K562 (cell line): ENCODE data around the gene CBFA2T2. TPM values are rescaled to one million over a fixed set of nuclear protein-coding genes. Genes with fewer than 3 reads are reported as not detected.
A peak's percentile ranks its signal among the peaks of the same experiment; 100 is the strongest.

Source experiments
- BACH1 ChIP-seq: fragments of 200-800 bp; sonication (Bioruptor generic); IDR thresholded peaks from 2 replicates; pipeline ENCODE4 v1.6.1; 2016; ENCODE audit warnings: missing genetic modification characterization, missing compliant biosample characterization
- CXXC5 ChIP-seq: fragments of 250-450 bp; sonication (Bioruptor Pico); IDR thresholded peaks from 2 replicates; pipeline ENCODE4 v1.8.0; 2022; ENCODE audit warnings: inconsistent platforms, mild to moderate bottlenecking, moderate library complexity
- ETV1 ChIP-seq: fragments of 450-650 bp; conservative IDR thresholded peaks from 2 replicates; pipeline ENCODE4 v1.6.1; 2016; ENCODE audit warnings: missing genetic modification characterization, control low read depth, low read depth, missing compliant biosample characterization
- GTF2A2 ChIP-seq: IDR thresholded peaks from 2 replicates; pipeline ENCODE4 v1.6.1; 2016; ENCODE audit warnings: mild to moderate bottlenecking, missing genetic modification characterization, missing compliant biosample characterization
- KLF16 ChIP-seq: IDR thresholded peaks from 2 replicates; pipeline ENCODE4 v1.6.1; 2016; ENCODE audit warnings: antibody characterized with exemption
- KLF6 ChIP-seq: fragments of 250-450 bp; sonication (Bioruptor Pico); IDR thresholded peaks from 2 replicates; pipeline ENCODE4 v1.4.0; 2020; ENCODE audit warnings: mild to moderate bottlenecking, moderate library complexity, borderline replicate concordance
- NR2C1 ChIP-seq, 2 experiments: fragments of 450-650 bp; IDR thresholded peaks; 2 replicates each; pipeline ENCODE4 v1.6.1; 2017; ENCODE audit warnings: mild to moderate bottlenecking in 2 of 2, antibody characterized with exemption in 1 of 2, inconsistent platforms in 1 of 2, missing compliant biosample characterization in 1 of 2, missing genetic modification characterization in 1 of 2
- NR4A1 ChIP-seq, 2 experiments: fragments of 250-450 bp in 1 of 2; fragments of 450-650 bp in 1 of 2; sonication (Bioruptor Pico) in 1 of 2; IDR thresholded peaks; 2 replicates each; pipeline versions ENCODE4 v1.4.0 to v1.6.1; 2016 to 2020; ENCODE audit warnings: mild to moderate bottlenecking in 2 of 2, missing compliant biosample characterization in 1 of 2, missing genetic modification characterization in 1 of 2, moderate library complexity in 1 of 2
- PYGO2 ChIP-seq: fragments of 450-650 bp; IDR thresholded peaks from 2 replicates; pipeline ENCODE4 v1.6.1; 2016; ENCODE audit warnings: mild to moderate bottlenecking, missing genetic modification characterization, moderate library complexity, missing compliant biosample characterization
- RFX5 ChIP-seq: IDR thresholded peaks from 2 replicates; pipeline ENCODE4 v1.6.1; 2011; ENCODE audit warnings: low read depth, mild to moderate bottlenecking, improper control_type of control experiment, low read length
- TAF7 ChIP-seq: fragments of 450-650 bp; IDR thresholded peaks from 2 replicates; pipeline ENCODE4 v1.6.1; 2016; ENCODE audit warnings: missing genetic modification characterization, missing compliant biosample characterization
- TCF7L2 ChIP-seq: fragments of 150-350 bp; IDR thresholded peaks from 2 replicates; pipeline ENCODE4 v1.6.1; 2016; ENCODE audit warnings: low read depth, mild to moderate bottlenecking, low read length, moderate library complexity
- XRCC4 ChIP-seq: IDR thresholded peaks from one replicate; pipeline ENCODE4 v1.6.1; 2011; ENCODE audit not compliant: insufficient read depth, insufficient read length; ENCODE audit errors: extremely low read depth
- ZBTB7A ChIP-seq: IDR thresholded peaks from 2 replicates; pipeline ENCODE4 v1.6.1; 2011; ENCODE audit warnings: low read depth, mild to moderate bottlenecking, low read length, moderate library complexity, borderline replicate concordance; ENCODE audit not compliant: control insufficient read depth
- ZNF175 ChIP-seq: fragments of 200-800 bp; sonication (Bioruptor generic); IDR thresholded peaks from 2 replicates; pipeline ENCODE4 v1.6.1; 2016; ENCODE audit warnings: low read depth, mild to moderate bottlenecking, missing genetic modification characterization, missing compliant biosample characterization
- ZNF316 ChIP-seq: fragments of 450-650 bp; IDR thresholded peaks from 2 replicates; pipeline ENCODE4 v1.6.1; 2016
- ZNF583 ChIP-seq: fragments of 250-450 bp; sonication (Bioruptor Pico); IDR thresholded peaks from 2 replicates; pipeline ENCODE4 v1.4.0; 2020
- ZNF584 ChIP-seq: fragments of 200-800 bp; sonication (Bioruptor generic); IDR thresholded peaks from 2 replicates; pipeline ENCODE4 v1.6.1; 2016; ENCODE audit warnings: low read depth, mild to moderate bottlenecking, missing genetic modification characterization, missing compliant biosample characterization
- ZNF696 ChIP-seq: fragments of 250-450 bp; sonication (Bioruptor Pico); conservative IDR thresholded peaks from 2 replicates; pipeline ENCODE4 v1.4.0; 2020; ENCODE audit warnings: mild to moderate bottlenecking, moderate library complexity
- ZNF764 ChIP-seq: fragments of 250-450 bp; sonication (Bioruptor Pico); IDR thresholded peaks from 2 replicates; pipeline ENCODE4 v1.4.0; 2020; ENCODE audit warnings: low read depth, mild to moderate bottlenecking, moderate library complexity
- polyA plus RNA-seq, 8 experiments: library from polyadenylated mRNA; depleted of rRNA in 4 of 8; stranded (reverse) in 5 of 8; unstranded in 3 of 8; fragments of >200 nt; fragmentation: Nextera tagmentation in 2 of 8; fragmentation: Illumina TruSeq in 1 of 8; extraction: Ambion mirVana in 2 of 8; extraction: Trizol in 1 of 8; gene quantifications; 2 replicates each; pipeline versions ENCODE4 v1.2.1 to v1.2.3, GENCODE V29; 2011 to 2014; ENCODE audit warnings: inconsistent platforms in 1 of 8, missing spikeins in 1 of 8
- total RNA-seq, 7 experiments: library from RNA; depleted of rRNA in 6 of 7; stranded (reverse); fragments of >200 nt in 6 of 7; fragmentation: Illumina TruSeq in 2 of 7; extraction: Trizol in 2 of 7; gene quantifications; 2 replicates each; pipeline versions ENCODE4 v1.2.1 to v1.2.3, GENCODE V29; 2011 to 2021; ENCODE audit warnings: low replicate concordance in 1 of 7
- TF ChIP-seq, protein P1 (sequence below): IDR thresholded peaks from 2 replicates; pipeline ENCODE4 v1.6.1; 2012; ENCODE audit warnings: low read depth, low read length, improper control_type of control experiment, borderline replicate concordance
- TF ChIP-seq, protein P2 (sequence below): fragments of 250-450 bp; sonication (Bioruptor Pico); IDR thresholded peaks from 2 replicates; pipeline ENCODE4 v1.4.0; 2020
- TF ChIP-seq, protein P3 (sequence below): fragments of 250-450 bp; sonication (Bioruptor Pico); IDR thresholded peaks from 2 replicates; pipeline ENCODE4 v1.8.0; 2021; ENCODE audit warnings: moderate library complexity, mild to moderate bottlenecking, inconsistent platforms
- TF ChIP-seq, protein P4 (sequence below), 2 experiments: fragments of 250-450 bp in 1 of 2; fragments of 450-650 bp in 1 of 2; sonication (Bioruptor Pico) in 1 of 2; IDR thresholded peaks; 2 replicates each; pipeline versions ENCODE4 v1.6.1 to v1.8.0; 2016 to 2021; ENCODE audit warnings: mild to moderate bottlenecking in 2 of 2, moderate library complexity in 2 of 2, missing compliant biosample characterization in 1 of 2, missing genetic modification characterization in 1 of 2

CBFA2T2 gene
- total and polyA plus RNA-seq, 9 of the 15 experiments (the other 6 are each of a cell fraction or from before 2014, with no cell fraction given), result 0.27 to 9.6 (median 5.8) TPM

DNA sequence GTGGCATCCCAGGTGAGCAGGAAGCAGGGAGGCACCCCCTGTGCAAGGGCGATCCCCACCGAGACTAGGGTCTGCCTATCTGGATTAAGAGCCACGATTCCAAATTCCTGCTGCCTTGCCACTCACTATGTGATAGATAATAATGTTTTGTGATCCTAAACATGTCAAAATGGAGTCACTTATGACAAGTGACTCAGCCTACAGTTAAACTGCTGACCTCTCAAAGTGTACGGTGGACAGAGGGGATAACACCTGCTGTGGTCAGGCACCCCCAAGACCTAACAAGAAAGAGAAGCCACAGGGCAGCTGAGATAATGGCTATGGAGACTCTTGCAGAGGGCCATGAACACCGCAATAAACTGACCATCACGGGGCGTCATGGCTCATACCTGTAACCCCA is 30.3 kb upstream of the CBFA2T2 start (continued):
- TF ChIP-seq ZNF764 (CRISPR knock-in tag), result no peak
- TF ChIP-seq ETV1 (tag), result 0 out of 2 replicates have a peak, but pooled peaks have one; percentile 8
- no peak for TF ChIP-seq ZBTB7A
- peak; percentile 83; the same call in 1 of the 2 replicates for TF ChIP-seq KLF6 (CRISPR knock-in tag)
- TF ChIP-seq NR2C1 (IDR thresholded peaks at IDR 0.05), result no peak
- TF ChIP-seq NR2C1 (tag; IDR thresholded peaks at IDR 0.05), result peak; percentile 82
- no peak for TF ChIP-seq TCF7L2
- peak; percentile 20; the same call in 1 of the 2 replicates for TF ChIP-seq CXXC5 (CRISPR knock-in tag)
- TF ChIP-seq, protein P1, sequence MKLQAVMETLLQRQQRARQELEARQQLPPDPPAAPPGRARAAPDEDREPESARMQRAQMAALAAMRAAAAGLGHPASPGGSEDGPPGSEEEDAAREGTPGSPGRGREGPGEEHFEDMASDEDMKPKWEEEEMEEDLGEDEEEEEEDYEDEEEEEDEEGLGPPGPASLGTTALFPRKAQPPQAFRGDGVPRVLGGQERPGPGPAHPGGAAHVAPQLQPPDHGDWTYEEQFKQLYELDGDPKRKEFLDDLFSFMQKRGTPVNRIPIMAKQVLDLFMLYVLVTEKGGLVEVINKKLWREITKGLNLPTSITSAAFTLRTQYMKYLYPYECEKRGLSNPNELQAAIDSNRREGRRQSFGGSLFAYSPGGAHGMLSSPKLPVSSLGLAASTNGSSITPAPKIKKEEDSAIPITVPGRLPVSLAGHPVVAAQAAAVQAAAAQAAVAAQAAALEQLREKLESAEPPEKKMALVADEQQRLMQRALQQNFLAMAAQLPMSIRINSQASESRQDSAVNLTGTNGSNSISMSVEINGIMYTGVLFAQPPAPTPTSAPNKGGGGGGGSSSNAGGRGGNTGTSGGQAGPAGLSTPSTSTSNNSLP, result no peak
- TF ChIP-seq, protein P2, sequence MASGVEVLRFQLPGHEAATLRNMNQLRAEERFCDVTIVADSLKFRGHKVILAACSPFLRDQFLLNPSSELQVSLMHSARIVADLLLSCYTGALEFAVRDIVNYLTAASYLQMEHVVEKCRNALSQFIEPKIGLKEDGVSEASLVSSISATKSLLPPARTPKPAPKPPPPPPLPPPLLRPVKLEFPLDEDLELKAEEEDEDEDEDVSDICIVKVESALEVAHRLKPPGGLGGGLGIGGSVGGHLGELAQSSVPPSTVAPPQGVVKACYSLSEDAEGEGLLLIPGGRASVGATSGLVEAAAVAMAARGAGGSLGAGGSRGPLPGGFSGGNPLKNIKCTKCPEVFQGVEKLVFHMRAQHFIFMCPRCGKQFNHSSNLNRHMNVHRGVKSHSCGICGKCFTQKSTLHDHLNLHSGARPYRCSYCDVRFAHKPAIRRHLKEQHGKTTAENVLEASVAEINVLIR, result 0 out of 2 replicates have a peak, but pooled peaks have one; percentile 18
- TF ChIP-seq RFX5, result no peak
- TF ChIP-seq, protein P3, sequence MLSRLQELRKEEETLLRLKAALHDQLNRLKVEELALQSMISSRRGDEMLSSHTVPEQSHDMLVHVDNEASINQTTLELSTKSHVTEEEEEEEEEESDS, result no peak
- TF ChIP-seq TAF7, result peak; percentile 17; the same call in 1 of the 2 replicates
- no peak for TF ChIP-seq ZNF696 (CRISPR knock-in tag)
- TF ChIP-seq PYGO2 (tag), result no peak
- TF ChIP-seq XRCC4, result no peak
- 0 out of 2 replicates have a peak, but pooled peaks have one; percentile 46 for TF ChIP-seq GTF2A2 (tag)
- peak; percentile 76 for TF ChIP-seq ZNF584 (CRISPR knock-in tag)
- TF ChIP-seq ZNF175 (CRISPR knock-in tag), result peak; percentile 74
- no peak for TF ChIP-seq KLF16
- TF ChIP-seq ZNF583 (CRISPR knock-in tag), result peak; percentile 94
- TF ChIP-seq, protein P4, sequence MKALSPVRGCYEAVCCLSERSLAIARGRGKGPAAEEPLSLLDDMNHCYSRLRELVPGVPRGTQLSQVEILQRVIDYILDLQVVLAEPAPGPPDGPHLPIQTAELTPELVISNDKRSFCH (CRISPR knock-in tag; IDR thresholded peaks at IDR 0.05), result no peak
- TF ChIP-seq, protein P4 (tag; IDR thresholded peaks at IDR 0.05), result peak; percentile 98
- peak; percentile 40; the same call in 1 of the 2 replicates for TF ChIP-seq ZNF316
- TF ChIP-seq BACH1, result 0 out of 2 replicates have a peak, but pooled peaks have one; percentile 58
- TF ChIP-seq NR4A1 (CRISPR knock-in tag; IDR thresholded peaks at IDR 0.05), result no peak
- peak; percentile 95 for TF ChIP-seq NR4A1 (tag; IDR thresholded peaks at IDR 0.05)
